GM19351 (cell line): ENCODE data around the gene LTA.

Experiments used
- ATAC-seq: cut with Tn5 transposase; IDR thresholded peaks from one replicate; pipeline ENCODE4 v1.9.1; 2021; ENCODE audit warnings: mild to moderate bottlenecking, moderate library complexity; ENCODE audit not compliant: unreplicated experiment

LTA gene

GRCh38 chr6:31568537-31568961 is 3.5 kb upstream of the LTA start:
- peak; percentile 73 for ATAC-seq

- no peak for ATAC-seq
These were observed 2.1 kb upstream of the LTA start for GRCh38 chr6:31569861-31570536.

- ATAC-seq: no peak
These were observed 1.4 kb downstream of the LTA start for GRCh38 chr6:31573239-31574105.

GRCh38 chr6:31574106-31575061 is 2.3 kb downstream of the LTA start:
- ATAC-seq: no peak

GRCh38 chr6:31575335-31575901 is 3.3 kb downstream of the LTA start, which contains the start of gene TNF:
TNF (plus strand) TSS chr6:31575565; CDS start chr6:31575742, 177 bp downstream.
- no peak for ATAC-seq

GRCh38 chr6:31575952-31576685 is 4.0 kb downstream of the LTA start:
- ATAC-seq: no peak

- no peak for ATAC-seq
These were observed 4.9 kb downstream of the LTA start for GRCh38 chr6:31576897-31577578.

GRCh38 chr6:31577579-31577966 is 5.5 kb downstream of the LTA start:
- no peak for ATAC-seq

- ATAC-seq: no peak
These were observed 6.4 kb downstream of the LTA start for GRCh38 chr6:31578184-31579118.

GRCh38 chr6:31579119-31579505 is 7.0 kb downstream of the LTA start:
- ATAC-seq: no peak

GRCh38 chr6:31579546-31580437 is 7.7 kb downstream of the LTA start:
- no peak for ATAC-seq

- no peak for ATAC-seq
These were observed 8.3 kb downstream of the LTA start for GRCh38 chr6:31580438-31580740.

- peak; percentile 68 for ATAC-seq
These were observed 8.8 kb downstream of the LTA start for GRCh38 chr6:31580807-31581433.

- no peak for ATAC-seq
These were observed 9.5 kb downstream of the LTA start for GRCh38 chr6:31581434-31582229.

GRCh38 chr6:31582230-31582643 is 10.1 kb downstream of the LTA start, which contains the start of gene LTB:
LTB (minus strand) TSS chr6:31582424; CDS start chr6:31582417, 7 bp downstream.
- no peak for ATAC-seq

GRCh38 chr6:31585491-31585890 is 13.4 kb downstream of the LTA start:
- ATAC-seq: no peak
